ENCODE measurements around the gene GIGYF1.

Gene GIGYF1

DNA sequence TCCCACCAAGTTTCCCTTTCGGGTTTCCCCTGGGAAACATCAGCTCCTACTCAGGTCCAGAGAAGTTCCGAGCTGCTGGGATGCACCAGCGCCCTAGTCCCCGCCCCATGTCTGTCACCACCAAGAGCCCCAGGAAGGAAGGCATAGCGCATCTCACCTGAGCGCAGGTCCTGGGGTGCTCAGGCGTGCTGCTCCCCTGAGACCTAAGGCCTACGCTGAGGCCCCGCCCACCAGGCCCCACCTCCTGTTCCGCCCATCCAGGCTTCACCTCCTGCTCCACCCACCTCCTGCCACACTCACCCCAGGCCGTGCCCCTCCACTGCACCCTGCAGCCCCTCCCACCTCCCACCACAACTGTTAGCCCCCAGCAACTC lies 51.5 kb downstream of the GIGYF1 start:
- DNase-seq (ENCODE audit: low read depth) = no peak
- TF ChIP-seq, protein P1, sequence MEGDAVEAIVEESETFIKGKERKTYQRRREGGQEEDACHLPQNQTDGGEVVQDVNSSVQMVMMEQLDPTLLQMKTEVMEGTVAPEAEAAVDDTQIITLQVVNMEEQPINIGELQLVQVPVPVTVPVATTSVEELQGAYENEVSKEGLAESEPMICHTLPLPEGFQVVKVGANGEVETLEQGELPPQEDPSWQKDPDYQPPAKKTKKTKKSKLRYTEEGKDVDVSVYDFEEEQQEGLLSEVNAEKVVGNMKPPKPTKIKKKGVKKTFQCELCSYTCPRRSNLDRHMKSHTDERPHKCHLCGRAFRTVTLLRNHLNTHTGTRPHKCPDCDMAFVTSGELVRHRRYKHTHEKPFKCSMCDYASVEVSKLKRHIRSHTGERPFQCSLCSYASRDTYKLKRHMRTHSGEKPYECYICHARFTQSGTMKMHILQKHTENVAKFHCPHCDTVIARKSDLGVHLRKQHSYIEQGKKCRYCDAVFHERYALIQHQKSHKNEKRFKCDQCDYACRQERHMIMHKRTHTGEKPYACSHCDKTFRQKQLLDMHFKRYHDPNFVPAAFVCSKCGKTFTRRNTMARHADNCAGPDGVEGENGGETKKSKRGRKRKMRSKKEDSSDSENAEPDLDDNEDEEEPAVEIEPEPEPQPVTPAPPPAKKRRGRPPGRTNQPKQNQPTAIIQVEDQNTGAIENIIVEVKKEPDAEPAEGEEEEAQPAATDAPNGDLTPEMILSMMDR (IDR thresholded peaks at IDR 0.05; ENCODE audit: insufficient read depth, low read depth, low read length, missing control alignments) = no peak

DNA sequence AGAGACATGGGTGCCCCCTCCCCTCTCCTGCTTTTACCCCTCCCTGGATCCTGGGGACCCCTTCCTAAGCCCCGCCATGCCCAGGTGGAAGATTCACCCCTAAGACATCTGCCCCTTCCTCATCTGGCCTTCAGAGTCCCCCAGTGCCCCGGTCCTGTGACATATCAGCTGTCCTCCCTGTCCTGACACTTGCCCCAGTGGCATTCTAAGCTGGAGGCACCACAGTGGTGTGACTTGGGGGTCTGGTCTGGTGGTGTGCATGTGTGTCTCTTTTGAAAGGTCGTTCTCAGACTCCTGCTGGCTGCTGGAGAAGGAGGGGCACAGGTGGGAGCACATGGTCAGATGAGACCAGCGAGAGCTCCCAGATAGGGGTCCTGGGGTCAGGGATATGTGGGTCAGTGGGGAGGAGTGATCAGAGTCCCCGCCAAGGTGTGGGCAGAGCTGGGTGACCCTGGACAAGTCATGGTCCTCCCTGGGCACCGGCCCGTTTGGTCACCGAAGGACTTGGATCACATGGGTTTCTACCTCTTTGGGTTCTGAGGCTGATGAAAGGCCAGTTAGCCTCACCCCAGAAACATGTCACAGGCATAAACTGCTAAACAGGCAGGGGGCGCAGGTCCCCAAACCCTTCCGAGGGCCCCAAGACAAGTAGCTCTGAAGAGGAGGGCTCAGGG lies 52.1 kb downstream of the GIGYF1 start:
- TF ChIP-seq, protein P1 (IDR thresholded peaks at IDR 0.05; ENCODE audit: insufficient read depth, low read depth, low read length, missing control alignments) = no peak
- no peak for DNase-seq (ENCODE audit: low read depth)
- H3K4me3 ChIP-seq (ENCODE audit: low read length) = no peak overlapping the region

More for the DNA sequence above, 51.5 kb downstream of the GIGYF1 start:
- no peak overlapping the region for H3K4me3 ChIP-seq (ENCODE audit: low read length)

DNA sequence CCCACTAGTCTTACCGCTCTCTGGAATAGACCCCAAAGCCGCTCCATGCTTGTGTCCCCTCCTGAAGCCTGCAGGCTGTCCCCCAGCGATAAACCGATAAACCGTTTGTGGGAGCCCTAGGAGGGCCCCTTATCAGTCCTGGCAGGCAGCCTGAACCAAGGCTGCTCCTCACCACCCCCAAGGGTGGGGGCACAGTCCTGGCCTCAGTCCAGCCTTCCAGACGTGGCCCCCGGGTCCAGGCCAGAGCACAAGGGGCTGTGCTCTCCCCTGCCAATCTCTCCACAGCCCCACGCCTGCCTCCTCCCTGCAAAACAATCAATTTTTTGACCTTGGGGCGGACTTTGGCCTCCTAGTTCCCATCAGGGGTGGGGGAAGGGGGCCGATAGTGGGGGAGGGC lies 52.6 kb downstream of the GIGYF1 start, which contains the start of gene TFR2:
Gene TFR2 (minus strand): TSS at position 90 of the 397 bp plus-strand sequence. CDS start 43 bp downstream, at position 47.
- no peak for DNase-seq (ENCODE audit: low read depth)
- no peak within 1 kb of the TSS for H3K4me3 ChIP-seq (ENCODE audit: low read length)
- TF ChIP-seq, protein P1 (IDR thresholded peaks at IDR 0.05; ENCODE audit: insufficient read depth, low read depth, low read length, missing control alignments) = no peak

DNA sequence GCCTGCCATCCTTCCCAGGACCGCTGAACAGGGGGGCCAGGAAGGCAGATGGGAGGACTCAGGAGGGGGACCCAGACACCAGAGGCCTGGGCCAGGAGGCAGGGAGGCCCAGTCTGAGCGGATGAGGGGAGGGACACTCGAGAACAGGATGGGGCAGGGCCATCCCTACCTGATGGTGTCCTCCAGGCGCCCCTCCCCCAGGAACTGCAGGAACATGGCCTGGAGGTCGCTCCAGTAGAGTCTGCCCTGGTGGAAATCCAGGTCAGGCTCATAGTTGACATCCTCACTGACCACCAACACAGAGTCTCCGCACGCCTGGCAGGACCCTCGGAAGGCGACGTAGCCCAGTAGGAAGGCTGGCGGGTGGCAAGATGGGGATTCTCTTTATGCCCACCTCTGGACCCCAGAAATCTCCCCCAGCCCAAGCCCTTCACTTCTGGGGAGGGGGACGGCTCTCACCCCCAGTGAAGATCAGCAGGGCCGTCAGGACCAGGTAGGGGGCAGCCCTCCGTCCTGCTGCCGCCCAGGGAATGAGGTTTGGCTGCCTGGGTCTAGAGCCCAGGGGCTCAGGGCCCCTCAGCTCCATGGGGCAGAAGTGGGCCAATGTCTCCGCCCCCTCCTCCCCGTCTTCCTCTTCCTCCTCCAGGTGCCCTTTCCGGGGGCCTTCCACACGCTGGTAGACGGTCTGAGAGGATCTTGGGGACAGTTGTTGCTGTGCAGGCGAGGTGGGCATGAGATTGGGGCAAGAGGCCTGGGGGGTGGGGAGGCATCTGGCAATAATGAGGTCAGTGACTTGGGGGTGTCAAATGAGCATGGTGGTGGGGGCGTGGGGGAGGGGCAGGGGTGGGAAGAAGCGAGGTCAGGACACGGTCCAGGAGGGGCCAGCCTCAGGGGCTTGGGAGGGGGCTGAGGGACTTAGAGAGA lies 53.3 kb downstream of the GIGYF1 start:
- DNase-seq (ENCODE audit: low read depth) = no peak
- H3K4me3 ChIP-seq (ENCODE audit: low read length) = no peak overlapping the region
- TF ChIP-seq, protein P1 (IDR thresholded peaks at IDR 0.05; ENCODE audit: insufficient read depth, low read depth, low read length, missing control alignments) = no peak

DNA sequence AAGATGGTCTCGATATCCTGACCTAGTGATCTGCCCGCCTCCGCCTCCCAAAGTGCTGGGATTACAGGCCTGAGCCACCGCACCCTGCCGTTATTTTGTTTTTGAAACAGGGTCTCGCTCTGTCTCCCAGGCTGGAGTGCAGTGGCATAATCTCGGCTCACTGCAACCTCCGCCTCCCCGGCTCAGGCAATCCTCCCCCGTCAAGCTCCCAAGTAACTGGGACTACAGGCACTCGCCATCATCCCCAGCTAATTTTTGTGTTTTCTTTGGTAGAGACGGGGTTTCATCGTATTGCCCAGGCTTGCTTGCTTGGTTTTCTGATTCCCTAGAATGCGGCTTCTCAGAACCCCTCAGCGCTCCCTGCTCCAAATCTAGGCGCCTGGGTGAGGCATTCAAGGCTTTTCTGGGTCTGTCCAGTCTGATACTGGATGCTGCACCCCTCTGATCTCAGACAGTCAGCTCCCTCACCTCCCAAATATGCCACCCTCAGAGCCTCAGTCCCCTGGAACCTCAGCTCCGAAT lies 54.0 kb downstream of the GIGYF1 start:
- DNase-seq (ENCODE audit: low read depth) = no peak
- TF ChIP-seq, protein P1 (IDR thresholded peaks at IDR 0.05; ENCODE audit: insufficient read depth, low read depth, low read length, missing control alignments) = no peak
- H3K4me3 ChIP-seq (ENCODE audit: low read length) = no peak overlapping the region

DNA sequence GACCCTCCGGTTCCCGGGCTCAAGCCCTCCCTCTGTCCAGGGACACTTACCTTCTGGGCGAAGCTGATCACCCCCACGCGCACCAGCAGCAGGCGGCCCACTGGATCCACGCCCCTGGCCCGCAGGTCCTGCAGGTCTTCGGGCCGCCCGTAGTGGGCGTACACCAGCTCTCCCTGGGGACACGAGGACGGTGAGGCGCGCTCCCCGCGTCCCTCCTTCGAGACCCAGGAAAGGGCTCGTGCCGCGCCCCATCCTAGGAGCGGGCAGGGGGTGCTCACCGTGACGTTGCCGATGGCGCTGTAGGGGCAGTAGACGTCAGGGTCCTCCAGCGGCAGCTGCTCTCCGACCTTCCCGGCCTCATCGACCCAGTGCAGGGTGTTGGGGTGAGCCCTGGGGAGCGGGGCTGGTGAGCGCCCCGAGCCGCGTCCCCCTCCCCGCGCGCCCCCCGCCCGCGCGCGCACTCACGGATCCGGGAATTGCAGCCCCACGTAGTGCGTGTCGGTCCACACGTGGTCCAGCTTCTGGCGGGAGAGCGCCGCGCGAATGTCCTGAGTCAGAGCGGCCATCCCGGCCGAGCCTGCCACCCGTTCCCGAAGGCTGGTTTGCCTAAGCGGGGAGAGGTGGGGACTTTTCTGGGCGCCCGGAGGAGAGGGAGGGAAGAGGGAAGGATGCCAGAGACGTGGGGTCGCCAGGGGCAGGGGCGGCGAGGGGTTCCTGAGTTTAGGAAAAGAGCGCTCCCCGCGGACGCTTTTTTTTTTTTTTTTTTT lies 60.9 kb downstream of the GIGYF1 start:
- DNase-seq (ENCODE audit: low read depth) = peak; percentile 42
- H3K4me3 ChIP-seq (ENCODE audit: low read length) = peak overlapping the region; percentile 44

More for the DNA sequence above, 60.9 kb downstream of the GIGYF1 start:
- TF ChIP-seq, protein P1 (IDR thresholded peaks at IDR 0.05; ENCODE audit: insufficient read depth, low read depth, low read length, missing control alignments) = peak; percentile 50
